Measurements from ENCODE around the gene ALCAM. TPM values are rescaled to one million over a fixed set of nuclear protein-coding genes. Genes with fewer than 3 reads are reported as not detected.

ALCAM gene
- total RNA-seq, 1 donor from 2014 or later = 15.2 TPM

DNA sequence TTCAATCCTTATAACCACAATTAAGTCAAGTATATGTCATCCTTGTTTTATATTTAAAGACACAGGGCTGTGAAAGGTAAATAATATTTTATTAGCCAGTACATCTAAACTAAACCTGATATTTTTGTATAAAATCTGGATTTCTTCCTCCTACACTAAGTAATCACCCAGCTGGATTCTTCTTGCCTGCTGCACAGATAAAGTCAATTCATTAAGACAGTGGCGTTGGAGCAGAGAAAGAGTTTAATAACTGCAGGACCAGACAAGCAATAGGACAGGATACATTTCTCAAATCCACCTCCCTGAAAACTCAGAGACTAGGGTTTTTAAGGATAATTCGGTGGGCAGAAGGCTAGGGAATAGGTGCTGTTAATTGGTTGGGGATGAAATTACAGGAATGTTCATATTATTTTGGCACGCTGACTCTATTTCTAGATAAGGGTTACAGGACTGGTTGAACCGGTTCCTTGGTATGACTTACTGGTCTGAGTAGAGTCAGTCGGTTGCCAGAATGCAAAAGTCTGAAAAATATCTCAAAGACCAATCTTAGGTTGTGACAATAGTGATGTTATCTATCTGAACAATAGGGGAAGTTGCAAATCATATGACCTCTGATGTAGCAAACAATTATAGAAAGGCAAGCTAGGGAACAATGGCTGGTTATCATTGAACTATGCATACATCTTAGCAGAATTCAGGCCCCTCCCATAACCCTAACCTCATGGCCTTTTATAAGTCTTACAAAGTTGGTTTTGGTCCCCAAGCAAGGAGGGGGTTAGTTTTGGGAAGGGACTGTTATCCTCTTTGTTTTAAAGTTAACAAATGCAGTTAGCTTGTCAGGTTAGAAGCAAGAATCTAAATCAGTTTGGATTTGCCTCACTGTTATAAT is 244.8 kb downstream of the ALCAM start:
- H3K9me3 ChIP-seq = no peaks in the 10 kb centered on the region
- no peak for DNase-seq (ENCODE audit: extremely low spot score in 2 of 2)
- H3K27me3 ChIP-seq = no peaks in the 10 kb centered on the region
- H3K4me3 ChIP-seq = no peak overlapping the region
- H3K36me3 ChIP-seq = no peaks in the 10 kb centered on the region
- no peak overlapping the region for H3K27ac ChIP-seq
- TF ChIP-seq POLR2A (IDR thresholded peaks at IDR 0.05) (no peak), CTCF (IDR thresholded peaks at IDR 0.05) (no peak), POLR2AphosphoS5 (IDR thresholded peaks at IDR 0.05; ENCODE audit: insufficient read depth in 1 of 2, low read depth in 1 of 2) (no peak)
- H3K4me1 ChIP-seq = no peaks in the 10 kb centered on the region
- intact Hi-C loops (cut with DNase I) = no loop called here

DNA sequence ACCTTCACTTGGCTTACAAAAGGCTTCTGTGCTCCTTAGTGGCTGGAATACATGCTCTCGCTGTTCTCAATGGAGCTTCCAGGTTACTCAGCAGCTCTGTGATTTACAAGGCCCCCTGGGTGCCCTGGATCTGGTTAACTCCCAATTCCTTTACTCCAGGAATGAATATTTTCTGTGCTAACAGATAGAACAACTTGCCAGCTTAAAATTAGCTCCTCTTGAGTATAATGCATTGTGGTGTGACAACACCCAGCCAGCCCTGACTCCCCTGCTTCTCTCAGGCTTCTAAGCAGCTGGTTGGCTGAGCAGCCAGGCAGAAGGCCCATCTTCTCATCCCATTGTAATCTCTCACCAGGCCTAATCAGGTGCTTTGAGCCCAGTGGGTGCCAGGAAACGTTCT is 246.4 kb downstream of the ALCAM start:
- Histone ChIP-seq H3K4me1 (no peaks in the 10 kb centered on the region), H3K9me3 (no peaks in the 10 kb centered on the region), H3K4me3 (no peak overlapping the region), H3K27ac (no peak overlapping the region), H3K27me3 (no peaks in the 10 kb centered on the region), H3K36me3 (no peaks in the 10 kb centered on the region)
- intact Hi-C loops (cut with DNase I) = no loop called here
- TF ChIP-seq POLR2A (IDR thresholded peaks at IDR 0.05) (no peak), CTCF (IDR thresholded peaks at IDR 0.05) (no peak), POLR2AphosphoS5 (IDR thresholded peaks at IDR 0.05; ENCODE audit: insufficient read depth in 1 of 2, low read depth in 1 of 2) (no peak)
- DNase-seq (ENCODE audit: extremely low spot score in 2 of 2) = no peak

DNA sequence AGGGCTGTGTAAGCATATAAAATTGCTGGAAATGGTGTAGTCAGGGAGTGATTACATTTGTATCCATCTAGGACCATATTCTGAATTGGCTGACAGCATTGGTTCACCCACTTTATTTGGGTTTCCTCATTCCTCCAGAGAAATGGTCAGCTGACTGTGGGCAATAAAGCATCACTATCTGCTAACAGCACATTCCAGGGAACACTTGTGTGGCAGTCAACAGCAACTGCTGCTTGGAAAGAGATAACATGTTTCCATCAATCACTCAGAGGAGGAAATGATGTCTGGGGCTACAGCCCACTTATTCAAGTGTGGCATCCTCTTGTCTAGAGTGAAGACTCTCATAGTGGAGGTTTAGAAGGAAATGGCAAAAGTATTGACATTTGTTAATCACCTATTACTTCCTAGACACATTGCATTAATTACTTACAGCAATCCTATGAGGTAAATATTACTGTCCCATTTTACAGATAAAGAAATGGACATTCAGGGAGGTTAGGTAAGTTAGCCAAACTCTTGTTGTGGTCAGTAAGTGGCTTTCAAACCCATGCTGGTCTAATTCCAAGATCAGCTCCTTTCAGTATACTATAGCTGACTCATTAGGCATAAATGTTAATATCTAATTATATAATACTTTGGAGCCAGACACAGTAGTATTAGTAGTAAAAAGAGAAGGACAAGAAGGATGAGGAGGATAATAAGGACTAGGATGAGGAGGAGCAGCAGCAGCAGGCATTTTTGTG is 247.8 kb downstream of the ALCAM start:
- H3K36me3 ChIP-seq = no peaks in the 10 kb centered on the region
- H3K4me1 ChIP-seq = no peaks in the 10 kb centered on the region
- H3K9me3 ChIP-seq = no peaks in the 10 kb centered on the region
- DNase-seq (ENCODE audit: extremely low spot score in 2 of 2) = no peak
- no peaks in the 10 kb centered on the region for H3K27me3 ChIP-seq
- TF ChIP-seq POLR2A (IDR thresholded peaks at IDR 0.05) (no peak), POLR2AphosphoS5 (IDR thresholded peaks at IDR 0.05; ENCODE audit: insufficient read depth in 1 of 2, low read depth in 1 of 2) (no peak), CTCF (IDR thresholded peaks at IDR 0.05) (no peak)
- intact Hi-C loops (cut with DNase I) = loop anchor here (5.0 kb wide), 1 partner anchor 1848 kb away; no protein-coding TSS in a partner anchor
- no peak overlapping the region for H3K27ac ChIP-seq
- H3K4me3 ChIP-seq = no peak overlapping the region

- no peaks in the 10 kb centered on the region for H3K4me1 ChIP-seq
- H3K27me3 ChIP-seq = no peaks in the 10 kb centered on the region
- no peak for DNase-seq (ENCODE audit: extremely low spot score in 2 of 2)
- intact Hi-C loops (cut with DNase I) = loop anchor here (5.0 kb wide), 1 partner anchor 1846 kb away; no protein-coding TSS in a partner anchor
- TF ChIP-seq POLR2A (IDR thresholded peaks at IDR 0.05) (no peak), CTCF (IDR thresholded peaks at IDR 0.05) (no peak), POLR2AphosphoS5 (IDR thresholded peaks at IDR 0.05; ENCODE audit: insufficient read depth in 1 of 2, low read depth in 1 of 2) (no peak)
- H3K9me3 ChIP-seq = no peaks in the 10 kb centered on the region
- H3K27ac ChIP-seq = no peak overlapping the region
- no peak overlapping the region for H3K4me3 ChIP-seq
- H3K36me3 ChIP-seq = no peaks in the 10 kb centered on the region
These were observed 249.1 kb downstream of the ALCAM start for GRCh38 chr3:105615814-105616213.
